ENCODE data around the gene KCNH3. TPM values are rescaled to one million over a fixed set of nuclear protein-coding genes. Genes with fewer than 3 reads are reported as not detected.

KCNH3 gene
- polyA plus RNA-seq, 1 donor (not counting 4 experiments of a cell fraction or from before 2014, with no cell fraction given) = 0.08 TPM

GRCh38 chr12:49539406-49540228 lies 787 bp downstream of the KCNH3 start:
- Histone ChIP-seq H3K9me3 (ENCODE audit: control insufficient read depth, low read depth, low read length) (no peaks in the 10 kb centered on the region), H3K4me2 (ENCODE audit: control insufficient read depth, extremely low read depth, insufficient read depth, low read depth, low read length) (peak overlapping the region; percentile 44), H3K9ac (ENCODE audit: control insufficient read depth, extremely low read depth, insufficient read depth, low read length) (peak overlapping the region; percentile 34), H3K9me1 (ENCODE audit: control insufficient read depth, extremely low read depth, insufficient read depth, low read length) (no peaks in the 10 kb centered on the region), H2AFZ (ENCODE audit: control insufficient read depth, low read length) (no peak overlapping the region), H3K4me3 (ENCODE audit: control insufficient read depth in 2 of 3, extremely low read depth in 1 of 3, insufficient read depth in 2 of 3, low read depth in 1 of 3, low read length in 3 of 3) (no peak overlapping the region), H4K20me1 (ENCODE audit: control insufficient read depth, extremely low read depth, insufficient read depth, low read length) (peaks cover 3% of the 10 kb centered on the region), H3K36me3 (ENCODE audit: control insufficient read depth in 2 of 2, extremely low read depth in 1 of 2, insufficient read depth in 2 of 2, low read length in 2 of 2) (no peaks in the 10 kb centered on the region), H3K27me3 (ENCODE audit: control insufficient read depth, extremely low read depth, insufficient read depth, low read length) (peaks cover 32% of the 10 kb centered on the region), H3K79me2 (ENCODE audit: control insufficient read depth, insufficient read depth, low read length) (no peaks in the 10 kb centered on the region), H3K4me1 (ENCODE audit: control insufficient read depth, extremely low read depth, insufficient read depth, low read length) (peaks cover 45% of the 10 kb centered on the region), H3K27ac (ENCODE audit: control insufficient read depth, insufficient read depth, low read length) (no peak overlapping the region)
- FAIRE-seq = no peak
- DNase-seq (ENCODE audit: low read depth, low spot score) = no peak
- dilution Hi-C loops (cut with MboI; ENCODE audit: extremely low pct_ligation_motif_present, low sequenced_read_pairs) = no loop called here
- peak; percentile 83 for TF ChIP-seq EZH2 (IDR thresholded peaks at IDR 0.05; ENCODE audit: low read length)
- no peak for TF ChIP-seq CTCF (optimal IDR thresholded peaks at IDR 0.05 in 1 of 3, IDR thresholded peaks at IDR 0.05 in 1 of 3, conservative IDR thresholded peaks at IDR 0.05 in 1 of 3; ENCODE audit: extremely low read depth in 1 of 3, insufficient read depth in 2 of 3, low read length in 3 of 3)

- H3K9ac ChIP-seq (ENCODE audit: control insufficient read depth, extremely low read depth, insufficient read depth, low read length) = peak overlapping the region; percentile 34
- no peak overlapping the region for H2AFZ ChIP-seq (ENCODE audit: control insufficient read depth, low read length)
- H3K4me2 ChIP-seq (ENCODE audit: control insufficient read depth, extremely low read depth, insufficient read depth, low read depth, low read length) = peak overlapping the region; percentile 44
- no peaks in the 10 kb centered on the region for H3K9me3 ChIP-seq (ENCODE audit: control insufficient read depth, low read depth, low read length)
- DNase-seq (ENCODE audit: low read depth, low spot score) (peak; percentile 66), FAIRE-seq (peak; percentile 86)
- TF ChIP-seq CTCF (optimal IDR thresholded peaks at IDR 0.05 in 1 of 3, IDR thresholded peaks at IDR 0.05 in 1 of 3, conservative IDR thresholded peaks at IDR 0.05 in 1 of 3; ENCODE audit: extremely low read depth in 1 of 3, insufficient read depth in 2 of 3, low read length in 3 of 3) (no peak), EZH2 (IDR thresholded peaks at IDR 0.05; ENCODE audit: low read length) (no peak)
- no peaks in the 10 kb centered on the region for H3K36me3 ChIP-seq (ENCODE audit: control insufficient read depth in 2 of 2, extremely low read depth in 1 of 2, insufficient read depth in 2 of 2, low read length in 2 of 2)
- peaks cover 3% of the 10 kb centered on the region for H4K20me1 ChIP-seq (ENCODE audit: control insufficient read depth, extremely low read depth, insufficient read depth, low read length)
- peaks cover 45% of the 10 kb centered on the region for H3K4me1 ChIP-seq (ENCODE audit: control insufficient read depth, extremely low read depth, insufficient read depth, low read length)
- no peaks in the 10 kb centered on the region for H3K9me1 ChIP-seq (ENCODE audit: control insufficient read depth, extremely low read depth, insufficient read depth, low read length)
- H3K27me3 ChIP-seq (ENCODE audit: control insufficient read depth, extremely low read depth, insufficient read depth, low read length) = peaks cover 32% of the 10 kb centered on the region
- no peak overlapping the region for H3K4me3 ChIP-seq (ENCODE audit: control insufficient read depth in 2 of 3, extremely low read depth in 1 of 3, insufficient read depth in 2 of 3, low read depth in 1 of 3, low read length in 3 of 3)
- H3K79me2 ChIP-seq (ENCODE audit: control insufficient read depth, insufficient read depth, low read length) = no peaks in the 10 kb centered on the region
- dilution Hi-C loops (cut with MboI; ENCODE audit: extremely low pct_ligation_motif_present, low sequenced_read_pairs) = no loop called here
- no peak overlapping the region for H3K27ac ChIP-seq (ENCODE audit: control insufficient read depth, insufficient read depth, low read length)
Observed at GRCh38 chr12:49540229-49541139, 1.7 kb downstream of the KCNH3 start.
